Neutrophil (primary cell): ENCODE data around the gene DIP2A.
"Not testable (repeated sequence)": the region's sequence is repeated elsewhere in the genome, so short reads cannot be mapped to it uniquely, and the experiment has no call there.

Experiments used
- H3K27ac ChIP-seq: fragments of 200-600 bp; sonication (generic); 2 replicates; pipeline ENCODE4 v1.5.1; 2016; ENCODE audit warnings: mild to moderate bottlenecking, moderate library complexity
- H3K27me3 ChIP-seq: fragments of 200-600 bp; sonication (generic); 2 replicates; pipeline ENCODE4 v1.6.0; 2016; ENCODE audit warnings: mild to moderate bottlenecking
- H3K36me3 ChIP-seq: fragments of 200-600 bp; sonication (generic); 2 replicates; pipeline ENCODE4 v1.5.1; 2017
- H3K4me1 ChIP-seq, 2 experiments: fragments of 200-600 bp in 1 of 2; sonication (generic) in 1 of 2; 1 replicate in 1 of 2; 2 replicates in 1 of 2; pipeline versions ENCODE4 v1.5.1 to v1.6.1; 2013 to 2016; ENCODE audit warnings: low read depth in 1 of 2, low read length in 1 of 2, mild to moderate bottlenecking in 1 of 2, moderate library complexity in 1 of 2; ENCODE audit not compliant: control insufficient read depth in 1 of 2, insufficient read depth in 1 of 2
- H3K4me3 ChIP-seq, 2 experiments: fragments of 200-600 bp in 1 of 2; sonication (generic) in 1 of 2; 1 replicate in 1 of 2; 2 replicates in 1 of 2; pipeline ENCODE4 v1.5.1; 2013 to 2016; ENCODE audit warnings: low read depth in 1 of 2, low read length in 1 of 2, mild to moderate bottlenecking in 1 of 2, moderate library complexity in 1 of 2
- H3K9me3 ChIP-seq: fragments of 200-600 bp; sonication (generic); 2 replicates; pipeline ENCODE4 v1.5.1; 2016
- CTCF ChIP-seq: fragments of 200-600 bp; sonication (generic); IDR thresholded peaks from 2 replicates; pipeline ENCODE4 v1.5.1; 2016; ENCODE audit warnings: antibody characterized with exemption

DIP2A gene

GRCh38 chr21:46461909-46462308 lies 3.2 kb downstream of the DIP2A start:
- no peak for TF ChIP-seq CTCF
- H3K27ac ChIP-seq: peak overlapping the region; percentile 21

GRCh38 chr21:46465153-46465552 lies 6.5 kb downstream of the DIP2A start:
- Histone ChIP-seq H3K27ac (peak overlapping the region; percentile 73), H3K4me1 (peaks cover 27 to 32% of the 10 kb centered on the region in 2 experiments), H3K36me3 (peaks cover 17% of the 10 kb centered on the region)
- not testable (repeated sequence) for H3K27me3 ChIP-seq, H3K4me3 ChIP-seq, H3K9me3 ChIP-seq

More at GRCh38 chr21:46461909-46462308, 3.2 kb downstream of the DIP2A start:
- peaks cover 9% of the 10 kb centered on the region for H3K36me3 ChIP-seq
- H3K4me3 ChIP-seq: no peak overlapping the region
- H3K9me3 ChIP-seq: no peaks in the 10 kb centered on the region
- no peaks in the 10 kb centered on the region for H3K27me3 ChIP-seq
- H3K4me1 ChIP-seq: peaks cover 47 to 51% of the 10 kb centered on the region in 2 experiments

GRCh38 chr21:46465651-46466050 lies 7.0 kb downstream of the DIP2A start:
- Histone ChIP-seq H3K4me1 (peaks cover 22 to 27% of the 10 kb centered on the region in 2 experiments), H3K27ac (peak overlapping the region; percentile 73), H3K27me3 (no peaks in the 10 kb centered on the region), H3K36me3 (peaks cover 17% of the 10 kb centered on the region), H3K4me3 (no peak overlapping the region), H3K9me3 (no peaks in the 10 kb centered on the region)
- TF ChIP-seq CTCF: no peak

GRCh38 chr21:46468108-46468774 lies 9.6 kb downstream of the DIP2A start:
- H3K4me1 ChIP-seq: peaks cover 42 to 47% of the 10 kb centered on the region in 2 experiments
- peaks cover 9% of the 10 kb centered on the region for H3K36me3 ChIP-seq
- TF ChIP-seq CTCF: no peak
- no peak overlapping the region for H3K27ac ChIP-seq
- H3K4me3 ChIP-seq: no peak overlapping the region
- no peaks in the 10 kb centered on the region for H3K27me3 ChIP-seq
- no peaks in the 10 kb centered on the region for H3K9me3 ChIP-seq

- Histone ChIP-seq H3K9me3 (no peaks in the 10 kb centered on the region), H3K4me3 (no peak overlapping the region), H3K4me1 (peaks cover 51% of the 10 kb centered on the region in 2 experiments), H3K27me3 (no peaks in the 10 kb centered on the region), H3K27ac (no peak overlapping the region), H3K36me3 (peaks cover 8% of the 10 kb centered on the region)
- TF ChIP-seq CTCF: no peak
Measured at GRCh38 chr21:46469275-46469674, 10.6 kb downstream of the DIP2A start.

- no peak overlapping the region for H3K4me3 ChIP-seq
- peaks cover 45 to 48% of the 10 kb centered on the region in 2 experiments for H3K4me1 ChIP-seq
- peak overlapping the region; percentile 90 for H3K27ac ChIP-seq
- peaks cover 8% of the 10 kb centered on the region for H3K36me3 ChIP-seq
- TF ChIP-seq CTCF: no peak
- no peaks in the 10 kb centered on the region for H3K27me3 ChIP-seq
- no peaks in the 10 kb centered on the region for H3K9me3 ChIP-seq
Measured at GRCh38 chr21:46471514-46471913, 12.8 kb downstream of the DIP2A start.
